ENCODE results near the gene STAT1. TPM values are rescaled to one million over a fixed set of nuclear protein-coding genes. Genes with fewer than 3 reads are reported as not detected.

Gene STAT1
- 13.0 TPM for total RNA-seq

- no peaks in the 10 kb centered on the region for H3K9me3 ChIP-seq
- peaks cover 0 to 4% of the 10 kb centered on the region in 2 donors for H3K36me3 ChIP-seq
- peaks cover 3 to 14% of the 10 kb centered on the region in 2 donors for H3K4me1 ChIP-seq
- H3K27ac ChIP-seq, result peak within 1 kb of the TSS; percentile 91 to 93
- no peaks in the 10 kb centered on the region for H3K27me3 ChIP-seq
- H3K4me3 ChIP-seq, result peak within 1 kb of the TSS; percentile 84 to 93
- TF ChIP-seq CTCF (IDR thresholded peaks at IDR 0.05), result peak in 2 of 3 experiments; percentile 31 to 32
- DNase-seq (ENCODE audit: low spot score in 2 of 2), result peak; percentile 74 to 96
- intact Hi-C loops (cut with DNase I), result loop anchor here (10.0 kb wide), 2 partner anchors 479 to 699 kb away; partner anchors contain the start of genes HIBCH and NEMP2
Measured at GRCh38 chr2:191013932-191014652, at the start of gene STAT1. Gene STAT1, minus strand, starts transcription at chr2:191014171. Its CDS starts 4,168 bp downstream, at chr2:191010003.

GRCh38 chr2:191063584-191063983 is 49.6 kb upstream of the STAT1 start:
- Histone ChIP-seq H3K4me3 (no peak overlapping the region), H3K27ac (no peak overlapping the region), H3K4me1 (no peaks in the 10 kb centered on the region), H3K36me3 (no peaks in the 10 kb centered on the region), H3K9me3 (no peaks in the 10 kb centered on the region), H3K27me3 (no peaks in the 10 kb centered on the region)
- no peak for TF ChIP-seq CTCF (IDR thresholded peaks at IDR 0.05)
- intact Hi-C loops (cut with DNase I), result no loop called here
- no peak for DNase-seq (ENCODE audit: low spot score in 2 of 2)

GRCh38 chr2:191061381-191061980 is 47.5 kb upstream of the STAT1 start:
- no peaks in the 10 kb centered on the region for H3K27me3 ChIP-seq
- no peak for DNase-seq (ENCODE audit: low spot score in 2 of 2)
- no peaks in the 10 kb centered on the region for H3K9me3 ChIP-seq
- no peaks in the 10 kb centered on the region for H3K4me1 ChIP-seq
- H3K36me3 ChIP-seq, result no peaks in the 10 kb centered on the region
- no peak overlapping the region for H3K4me3 ChIP-seq
- H3K27ac ChIP-seq, result no peak overlapping the region
- intact Hi-C loops (cut with DNase I), result no loop called here
- TF ChIP-seq CTCF (IDR thresholded peaks at IDR 0.05), result no peak

- Histone ChIP-seq H3K4me1 (no peaks in the 10 kb centered on the region), H3K9me3 (no peaks in the 10 kb centered on the region), H3K27ac (no peak overlapping the region), H3K36me3 (no peaks in the 10 kb centered on the region), H3K27me3 (no peaks in the 10 kb centered on the region), H3K4me3 (no peak overlapping the region)
- no peak for TF ChIP-seq CTCF (IDR thresholded peaks at IDR 0.05)
- no peak for DNase-seq (ENCODE audit: low spot score in 2 of 2)
- intact Hi-C loops (cut with DNase I), result no loop called here
Measured at GRCh38 chr2:191059308-191059707, 45.3 kb upstream of the STAT1 start.

- Histone ChIP-seq H3K27ac (no peak overlapping the region), H3K27me3 (no peaks in the 10 kb centered on the region), H3K36me3 (no peaks in the 10 kb centered on the region), H3K9me3 (no peaks in the 10 kb centered on the region), H3K4me1 (peaks cover 0 to 3% of the 10 kb centered on the region in 2 donors), H3K4me3 (no peak overlapping the region)
- intact Hi-C loops (cut with DNase I), result no loop called here
- TF ChIP-seq CTCF (IDR thresholded peaks at IDR 0.05), result no peak
- no peak for DNase-seq (ENCODE audit: low spot score in 2 of 2)
Measured at GRCh38 chr2:191056228-191056627, 42.3 kb upstream of the STAT1 start.

Data from ascending aorta (tissue), 2 donors.